Mucosa of descending colon (tissue), 3 donors: ENCODE measurements around the gene SLC17A8. TPM values are rescaled to one million over a fixed set of nuclear protein-coding genes. Genes with fewer than 3 reads are reported as not detected.
"Not testable (repeated sequence)": the region's sequence is repeated elsewhere in the genome, so short reads cannot be mapped to it uniquely, and the experiment has no call there.

ENCODE experiments used
- ATAC-seq: fragments of 200-7000 bp; cut with Tn5 transposase; one replicate; pipeline ENCODE4 v1.9.1; 2020; ENCODE audit warnings: mild to moderate bottlenecking, moderate library complexity
- DNase-seq, 3 donors: peaks; one replicate each; pipeline ENCODE4 v3.0.0-alpha.2; 2020
- H3K36me3 ChIP-seq: fragments of 200-600 bp; one replicate; pipeline ENCODE4 v1.8.0; 2021; ENCODE audit warnings: low read depth, mild to moderate bottlenecking
- H3K4me1 ChIP-seq: fragments of 200-600 bp; one replicate; pipeline ENCODE4 v1.8.0; 2021; ENCODE audit warnings: low read depth, mild to moderate bottlenecking
- H3K4me3 ChIP-seq: fragments of 200-600 bp; one replicate; pipeline ENCODE4 v1.8.0; 2021; ENCODE audit warnings: mild to moderate bottlenecking
- H3K9me3 ChIP-seq: fragments of 200-600 bp; one replicate; pipeline ENCODE4 v1.8.0; 2021; ENCODE audit warnings: mild to moderate bottlenecking
- intact Hi-C, 2 donors: fragments of 100-400 bp; cut with DNase I in 1 of 2; cut with micrococcal nuclease in 1 of 2; formaldehyde crosslinking; loops; one replicate each; pipeline versions ENCODE4 v1.11.0 to v1.11.1; 2022; cut with DNase I, micrococcal nuclease
- total RNA-seq, 3 donors: library from RNA; stranded (reverse); fragmentation: NEBNext Ultra II Directional in 2 of 3; extraction: Animal tissue kit (Norgen Biotek cat#: 25700) in 2 of 3; gene quantifications; one replicate each; pipeline versions ENCODE4 v1.2.1 to v1.2.4, GENCODE V29; 2021 to 2023
- TF ChIP-seq, protein P1 (sequence below): fragments of 200-600 bp; IDR thresholded peaks from one replicate; pipeline ENCODE4 v1.8.0; 2022; ENCODE audit warnings: antibody characterized with exemption, mild to moderate bottlenecking
- donor health status: DM: no; HTN: no; CAD: no; lungs with moderate emphysema.
- donor health status: DM: no; HTN: no; CAD: no.
- donor health status: DM: no; HTN: yes; CAD: no.

Gene SLC17A8
- total RNA-seq, 3 donors from 2014 or later, result 2.6 to 3.0 (median 2.7) TPM

GRCh38 chr12:100404769-100405407, 48.0 kb downstream of the SLC17A8 start:
- Histone ChIP-seq H3K4me1 (peaks cover 12% of the 10 kb centered on the region), H3K9me3 (no peaks in the 10 kb centered on the region), H3K36me3 (no peaks in the 10 kb centered on the region), H3K4me3 (no peak overlapping the region)
- peak; percentile 22 for ATAC-seq
- no peak for DNase-seq
- intact Hi-C loops, result no loop called here
- TF ChIP-seq, protein P1, sequence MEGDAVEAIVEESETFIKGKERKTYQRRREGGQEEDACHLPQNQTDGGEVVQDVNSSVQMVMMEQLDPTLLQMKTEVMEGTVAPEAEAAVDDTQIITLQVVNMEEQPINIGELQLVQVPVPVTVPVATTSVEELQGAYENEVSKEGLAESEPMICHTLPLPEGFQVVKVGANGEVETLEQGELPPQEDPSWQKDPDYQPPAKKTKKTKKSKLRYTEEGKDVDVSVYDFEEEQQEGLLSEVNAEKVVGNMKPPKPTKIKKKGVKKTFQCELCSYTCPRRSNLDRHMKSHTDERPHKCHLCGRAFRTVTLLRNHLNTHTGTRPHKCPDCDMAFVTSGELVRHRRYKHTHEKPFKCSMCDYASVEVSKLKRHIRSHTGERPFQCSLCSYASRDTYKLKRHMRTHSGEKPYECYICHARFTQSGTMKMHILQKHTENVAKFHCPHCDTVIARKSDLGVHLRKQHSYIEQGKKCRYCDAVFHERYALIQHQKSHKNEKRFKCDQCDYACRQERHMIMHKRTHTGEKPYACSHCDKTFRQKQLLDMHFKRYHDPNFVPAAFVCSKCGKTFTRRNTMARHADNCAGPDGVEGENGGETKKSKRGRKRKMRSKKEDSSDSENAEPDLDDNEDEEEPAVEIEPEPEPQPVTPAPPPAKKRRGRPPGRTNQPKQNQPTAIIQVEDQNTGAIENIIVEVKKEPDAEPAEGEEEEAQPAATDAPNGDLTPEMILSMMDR, result no peak

DNA sequence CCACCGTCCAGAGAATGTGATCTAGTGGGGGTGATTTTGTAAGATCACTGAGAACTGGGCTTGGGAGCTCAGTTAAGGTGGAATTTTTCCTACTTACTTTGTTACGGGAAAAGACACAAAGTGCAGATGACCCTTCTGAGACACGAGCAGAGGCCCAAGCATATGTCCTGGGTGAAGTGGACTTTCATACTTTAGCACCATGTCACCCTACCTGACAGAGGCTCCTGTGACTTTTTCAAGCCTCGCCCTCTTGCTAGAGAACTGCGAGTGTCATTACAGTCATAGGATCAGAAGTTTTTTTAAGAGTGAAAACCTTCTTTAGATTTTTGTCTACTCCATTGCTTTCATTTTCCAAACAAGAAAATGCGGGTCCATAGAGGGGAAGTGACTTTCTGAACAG, 56.1 kb downstream of the SLC17A8 start:
- intact Hi-C loops, result no loop called here
- TF ChIP-seq, protein P1, result no peak
- Histone ChIP-seq H3K4me1 (no peaks in the 10 kb centered on the region), H3K9me3 (no peaks in the 10 kb centered on the region), H3K4me3 (no peak overlapping the region), H3K36me3 (no peaks in the 10 kb centered on the region)
- ATAC-seq (peak; percentile 68), DNase-seq (no peak)

GRCh38 chr12:100414739-100415138, 57.9 kb downstream of the SLC17A8 start:
- Histone ChIP-seq H3K36me3 (no peaks in the 10 kb centered on the region), H3K4me3 (no peak overlapping the region), H3K4me1 (no peaks in the 10 kb centered on the region), H3K9me3 (no peaks in the 10 kb centered on the region)
- ATAC-seq, result no peak
- TF ChIP-seq, protein P1, result no peak
- intact Hi-C loops, result no loop called here
- no peak for DNase-seq

DNA sequence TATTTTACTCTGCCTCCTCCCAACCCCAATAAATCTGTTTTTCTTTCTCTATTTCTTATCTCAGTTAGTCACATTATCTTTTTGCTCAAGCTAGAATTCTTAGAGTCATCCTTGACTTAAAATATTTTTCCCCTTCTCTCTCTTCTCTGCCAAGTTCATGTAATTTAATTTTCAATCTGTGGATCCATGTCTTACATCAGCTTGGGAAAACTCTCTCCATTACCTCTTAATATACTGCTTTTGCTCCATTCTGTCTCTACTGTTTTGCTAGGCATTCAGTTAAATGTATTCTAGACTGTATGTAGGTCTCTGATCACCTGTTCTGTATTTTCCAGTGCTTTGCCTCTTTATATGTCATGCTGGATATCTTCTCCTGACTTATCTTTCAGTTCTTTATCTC, 65.8 kb downstream of the SLC17A8 start:
- Histone ChIP-seq H3K4me3 (no peak overlapping the region), H3K9me3 (no peaks in the 10 kb centered on the region), H3K36me3 (no peaks in the 10 kb centered on the region), H3K4me1 (no peaks in the 10 kb centered on the region)
- DNase-seq (no peak), ATAC-seq (no peak)
- TF ChIP-seq, protein P1, result no peak
- intact Hi-C loops, result no loop called here

DNA sequence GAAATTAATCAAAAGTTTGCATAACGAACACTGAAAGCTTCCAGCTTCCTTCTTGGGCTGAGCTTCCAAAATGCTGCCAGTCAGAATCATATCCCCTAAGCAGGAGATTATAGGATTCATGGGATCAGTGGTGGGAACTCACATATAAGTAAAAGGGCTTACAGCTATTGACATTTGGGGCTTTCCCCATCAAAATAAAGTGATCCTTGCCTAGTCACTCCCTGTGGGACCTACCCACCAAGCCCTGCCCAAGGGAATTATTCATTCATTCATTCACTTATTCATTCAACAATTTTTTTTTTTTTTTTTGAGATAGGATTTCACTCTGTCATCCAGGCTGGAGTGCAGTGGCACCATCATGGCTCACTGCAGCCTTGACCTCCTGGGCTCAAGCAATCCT, 69.3 kb downstream of the SLC17A8 start:
- H3K9me3 ChIP-seq, result no peaks in the 10 kb centered on the region
- intact Hi-C loops, result no loop called here
- H3K4me3 ChIP-seq, result no peak overlapping the region
- no peaks in the 10 kb centered on the region for H3K36me3 ChIP-seq
- DNase-seq (no peak), ATAC-seq (no peak)
- TF ChIP-seq, protein P1, result no peak
- no peaks in the 10 kb centered on the region for H3K4me1 ChIP-seq

- peak; percentile 75 for ATAC-seq
- H3K36me3 ChIP-seq, result no peaks in the 10 kb centered on the region
- H3K9me3 ChIP-seq, result no peaks in the 10 kb centered on the region
- intact Hi-C loops, result no loop called here
- TF ChIP-seq, protein P1, result no peak
- H3K4me1 ChIP-seq, result no peaks in the 10 kb centered on the region
- H3K4me3 ChIP-seq, result no peak overlapping the region
- no peak for DNase-seq
These were observed 70.2 kb downstream of the SLC17A8 start for GRCh38 chr12:100427078-100427477.

- H3K9me3 ChIP-seq, DNase-seq, intact Hi-C loops, ATAC-seq, H3K36me3 ChIP-seq, H3K4me1 ChIP-seq, H3K4me3 ChIP-seq: not testable (repeated sequence)
These were observed 73.4 kb downstream of the SLC17A8 start for GRCh38 chr12:100430251-100430650.
